Fibroblast of lung (primary cell): Measurements from ENCODE around the gene KRTAP4-2. TPM values are rescaled to one million over a fixed set of nuclear protein-coding genes. Genes with fewer than 3 reads are reported as not detected.
A peak's percentile ranks its signal among the peaks of the same experiment; 100 is the strongest.

Experiments used
- DNase-seq, 2 donors: peaks; one replicate each; pipeline versions ENCODE4 v3.0.0 to v3.0.0-alpha.2; 2010; ENCODE audit warnings: low read depth in 2 of 2
- H2AFZ ChIP-seq: 2 replicates; pipeline ENCODE4 v1.5.1; 2012; ENCODE audit warnings: low read length, control low read depth, inconsistent platforms
- H3K27ac ChIP-seq: 2 replicates; pipeline ENCODE4 v1.5.1; 2011; ENCODE audit warnings: low read length, control low read depth; ENCODE audit not compliant: insufficient read depth
- H3K27me3 ChIP-seq: 2 replicates; pipeline ENCODE4 v1.5.1; 2011; ENCODE audit warnings: mild to moderate bottlenecking, low read length; ENCODE audit not compliant: control insufficient read depth, insufficient read depth
- H3K36me3 ChIP-seq: 2 replicates; pipeline ENCODE4 v1.5.1; 2011; ENCODE audit warnings: low read length; ENCODE audit not compliant: control insufficient read depth, insufficient read depth
- H3K4me1 ChIP-seq: 2 replicates; pipeline ENCODE4 v1.5.1; 2011; ENCODE audit warnings: low read length; ENCODE audit not compliant: control insufficient read depth, insufficient read depth; ENCODE audit errors: extremely low read depth
- H3K4me2 ChIP-seq: 2 replicates; pipeline ENCODE4 v1.5.1; 2011; ENCODE audit warnings: low read length, control low read depth; ENCODE audit not compliant: insufficient read depth; ENCODE audit errors: extremely low read depth
- H3K4me3 ChIP-seq, 4 experiments: fragments of 200-600 bp in 1 of 4; sonication (generic) in 1 of 4; replicated peaks in 1 of 4; 2 replicates each; pipeline ENCODE4 v1.5.1; 2011 to 2016; ENCODE audit warnings: low read length in 4 of 4, low read depth in 3 of 4, mild to moderate bottlenecking in 3 of 4, control low read depth in 2 of 4, inconsistent platforms in 1 of 4, mixed read lengths in 1 of 4; ENCODE audit not compliant: insufficient read depth in 1 of 4; ENCODE audit errors: control extremely low read depth in 1 of 4
- H3K79me2 ChIP-seq: 2 replicates; pipeline ENCODE4 v1.5.1; 2012; ENCODE audit warnings: mild to moderate bottlenecking, low read length, inconsistent platforms; ENCODE audit not compliant: control insufficient read depth, insufficient read depth
- H3K9ac ChIP-seq: 2 replicates; pipeline ENCODE4 v1.5.1; 2011; ENCODE audit warnings: mild to moderate bottlenecking, low read length, control low read depth; ENCODE audit not compliant: insufficient read depth
- H3K9me3 ChIP-seq: 2 replicates; pipeline ENCODE4 v1.5.1; 2012; ENCODE audit warnings: low read depth, low read length; ENCODE audit not compliant: control insufficient read depth, insufficient read depth
- H4K20me1 ChIP-seq: 2 replicates; pipeline ENCODE4 v1.5.1; 2011; ENCODE audit warnings: low read length; ENCODE audit not compliant: control insufficient read depth, insufficient read depth; ENCODE audit errors: extremely low read depth
- EZH2 ChIP-seq: IDR thresholded peaks from 2 replicates; pipeline ENCODE4 v1.5.1; 2012; ENCODE audit warnings: low read length, control low read depth, mild to moderate bottlenecking; ENCODE audit errors: missing control alignments
- polyA plus RNA-seq, 2 donors: library from polyadenylated mRNA; depleted of rRNA in 1 of 2; stranded (reverse) in 1 of 2; unstranded in 1 of 2; fragments of >200 nt; gene quantifications; 2 replicates each; pipeline ENCODE4 v1.2.1, GENCODE V29; 2011 to 2012; ENCODE audit warnings: missing spikeins in 1 of 2
- total RNA-seq: library from RNA; depleted of rRNA; stranded (reverse); fragments of >200 nt; gene quantifications from 2 replicates; pipeline ENCODE4 v1.2.1, GENCODE V29; 2014
- TF ChIP-seq, protein P1 (sequence below), 2 donors: IDR thresholded peaks in 1 of 2; conservative IDR thresholded peaks in 1 of 2; 1 replicate in 1 of 2; 2 replicates in 1 of 2; pipeline ENCODE4 v1.5.1; 2011 to 2012; ENCODE audit warnings: low read length in 2 of 2, control low read depth in 1 of 2, inconsistent platforms in 1 of 2, low read depth in 1 of 2, mild to moderate bottlenecking in 1 of 2

KRTAP4-2 gene
- total and polyA plus RNA-seq, 2 donors (not counting 1 experiment from before 2014, with no cell fraction given): not detected

DNA sequence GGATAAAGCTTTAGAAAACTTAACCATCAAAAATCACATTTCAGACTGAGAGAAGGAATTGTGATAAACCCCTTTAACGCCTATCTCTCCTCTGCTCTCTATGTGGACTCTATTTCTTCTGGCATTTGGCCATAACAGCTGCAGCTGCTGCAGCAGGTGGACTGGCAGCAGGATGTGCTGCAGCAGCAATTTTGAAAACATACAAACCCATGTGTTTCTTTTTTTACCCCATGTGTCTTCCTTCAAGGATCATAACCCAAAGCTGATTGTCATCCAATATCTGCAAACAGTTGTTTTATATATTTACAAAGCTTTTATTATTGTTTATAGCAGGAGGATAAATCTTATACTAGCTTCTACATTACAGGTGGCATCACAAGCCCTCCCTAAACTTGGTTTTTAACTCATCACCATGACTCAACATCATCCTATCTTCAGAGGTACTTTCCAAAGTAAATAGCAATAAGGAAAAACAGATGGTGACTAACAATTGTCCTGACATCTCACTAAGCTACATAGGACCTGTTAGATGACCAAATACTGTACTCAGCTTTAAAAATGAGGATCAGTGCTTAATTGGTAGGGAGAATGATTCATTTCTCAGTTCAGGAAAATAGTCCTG, 33.9 kb upstream of the KRTAP4-2 start:
- Histone ChIP-seq H3K27ac (no peak overlapping the region), H3K27me3 (no peaks in the 10 kb centered on the region), H3K79me2 (no peaks in the 10 kb centered on the region), H3K9me3 (no peaks in the 10 kb centered on the region), H3K9ac (no peak overlapping the region), H4K20me1 (no peaks in the 10 kb centered on the region), H3K4me2 (no peak overlapping the region), H3K4me3 (no peak overlapping the region), H2AFZ (no peak overlapping the region), H3K4me1 (no peaks in the 10 kb centered on the region), H3K36me3 (no peaks in the 10 kb centered on the region)
- TF ChIP-seq, protein P1, sequence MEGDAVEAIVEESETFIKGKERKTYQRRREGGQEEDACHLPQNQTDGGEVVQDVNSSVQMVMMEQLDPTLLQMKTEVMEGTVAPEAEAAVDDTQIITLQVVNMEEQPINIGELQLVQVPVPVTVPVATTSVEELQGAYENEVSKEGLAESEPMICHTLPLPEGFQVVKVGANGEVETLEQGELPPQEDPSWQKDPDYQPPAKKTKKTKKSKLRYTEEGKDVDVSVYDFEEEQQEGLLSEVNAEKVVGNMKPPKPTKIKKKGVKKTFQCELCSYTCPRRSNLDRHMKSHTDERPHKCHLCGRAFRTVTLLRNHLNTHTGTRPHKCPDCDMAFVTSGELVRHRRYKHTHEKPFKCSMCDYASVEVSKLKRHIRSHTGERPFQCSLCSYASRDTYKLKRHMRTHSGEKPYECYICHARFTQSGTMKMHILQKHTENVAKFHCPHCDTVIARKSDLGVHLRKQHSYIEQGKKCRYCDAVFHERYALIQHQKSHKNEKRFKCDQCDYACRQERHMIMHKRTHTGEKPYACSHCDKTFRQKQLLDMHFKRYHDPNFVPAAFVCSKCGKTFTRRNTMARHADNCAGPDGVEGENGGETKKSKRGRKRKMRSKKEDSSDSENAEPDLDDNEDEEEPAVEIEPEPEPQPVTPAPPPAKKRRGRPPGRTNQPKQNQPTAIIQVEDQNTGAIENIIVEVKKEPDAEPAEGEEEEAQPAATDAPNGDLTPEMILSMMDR (conservative IDR thresholded peaks at IDR 0.05 in 1 of 2, IDR thresholded peaks at IDR 0.05 in 1 of 2; ENCODE audit: low read depth in 1 of 2, low read length in 2 of 2): no peak
- no peak for TF ChIP-seq EZH2
- peak in 1 of 2 donors; percentile 40 for DNase-seq

GRCh38 chr17:41199421-41200078, 21.5 kb upstream of the KRTAP4-2 start:
- Histone ChIP-seq H3K79me2 (no peaks in the 10 kb centered on the region), H3K27me3 (no peaks in the 10 kb centered on the region), H3K4me3 (no peak overlapping the region), H3K36me3 (no peaks in the 10 kb centered on the region), H3K4me2 (no peak overlapping the region), H3K9ac (no peak overlapping the region), H4K20me1 (no peaks in the 10 kb centered on the region), H3K9me3 (no peaks in the 10 kb centered on the region), H2AFZ (no peak overlapping the region), H3K27ac (no peak overlapping the region), H3K4me1 (no peaks in the 10 kb centered on the region)
- DNase-seq: no peak
- TF ChIP-seq EZH2: no peak
- TF ChIP-seq, protein P1 (conservative IDR thresholded peaks at IDR 0.05 in 1 of 2, IDR thresholded peaks at IDR 0.05 in 1 of 2; ENCODE audit: low read depth in 1 of 2, low read length in 2 of 2): no peak

DNA sequence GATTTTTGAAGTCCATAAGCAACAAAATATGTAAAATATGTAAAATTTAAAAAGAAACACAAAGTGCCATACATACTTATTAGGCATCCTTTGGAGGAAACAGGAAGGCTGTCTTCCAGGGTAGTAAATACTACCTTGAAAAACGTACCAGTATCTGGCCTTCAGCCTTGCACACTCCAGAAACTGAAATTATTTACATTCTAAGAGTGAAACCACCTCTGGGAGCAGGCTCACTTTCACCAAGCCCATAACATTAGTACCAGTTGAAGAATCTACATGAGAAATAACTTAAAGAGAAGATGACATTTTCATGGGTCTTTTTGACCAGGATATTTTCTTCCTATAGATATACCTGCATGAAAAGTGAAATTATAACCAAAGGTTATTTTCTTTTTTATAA, 18.0 kb upstream of the KRTAP4-2 start:
- H4K20me1 ChIP-seq: no peaks in the 10 kb centered on the region
- no peaks in the 10 kb centered on the region for H3K9me3 ChIP-seq
- H3K9ac ChIP-seq: no peak overlapping the region
- H3K4me3 ChIP-seq: no peak overlapping the region
- no peak overlapping the region for H2AFZ ChIP-seq
- TF ChIP-seq, protein P1 (conservative IDR thresholded peaks at IDR 0.05 in 1 of 2, IDR thresholded peaks at IDR 0.05 in 1 of 2; ENCODE audit: low read depth in 1 of 2, low read length in 2 of 2): no peak
- no peak for TF ChIP-seq EZH2
- H3K36me3 ChIP-seq: no peaks in the 10 kb centered on the region
- no peak overlapping the region for H3K27ac ChIP-seq
- H3K4me2 ChIP-seq: no peak overlapping the region
- H3K79me2 ChIP-seq: no peaks in the 10 kb centered on the region
- H3K27me3 ChIP-seq: no peaks in the 10 kb centered on the region
- DNase-seq: no peak
- H3K4me1 ChIP-seq: no peaks in the 10 kb centered on the region
